Inferior parietal cortex (tissue), 1 donor: ENCODE results near the gene SMG6.

Experiments used
- DNase-seq: peaks from one replicate; pipeline ENCODE4 v3.0.0-alpha.2; 2016; ENCODE audit errors: extremely low spot score

Gene SMG6

DNA sequence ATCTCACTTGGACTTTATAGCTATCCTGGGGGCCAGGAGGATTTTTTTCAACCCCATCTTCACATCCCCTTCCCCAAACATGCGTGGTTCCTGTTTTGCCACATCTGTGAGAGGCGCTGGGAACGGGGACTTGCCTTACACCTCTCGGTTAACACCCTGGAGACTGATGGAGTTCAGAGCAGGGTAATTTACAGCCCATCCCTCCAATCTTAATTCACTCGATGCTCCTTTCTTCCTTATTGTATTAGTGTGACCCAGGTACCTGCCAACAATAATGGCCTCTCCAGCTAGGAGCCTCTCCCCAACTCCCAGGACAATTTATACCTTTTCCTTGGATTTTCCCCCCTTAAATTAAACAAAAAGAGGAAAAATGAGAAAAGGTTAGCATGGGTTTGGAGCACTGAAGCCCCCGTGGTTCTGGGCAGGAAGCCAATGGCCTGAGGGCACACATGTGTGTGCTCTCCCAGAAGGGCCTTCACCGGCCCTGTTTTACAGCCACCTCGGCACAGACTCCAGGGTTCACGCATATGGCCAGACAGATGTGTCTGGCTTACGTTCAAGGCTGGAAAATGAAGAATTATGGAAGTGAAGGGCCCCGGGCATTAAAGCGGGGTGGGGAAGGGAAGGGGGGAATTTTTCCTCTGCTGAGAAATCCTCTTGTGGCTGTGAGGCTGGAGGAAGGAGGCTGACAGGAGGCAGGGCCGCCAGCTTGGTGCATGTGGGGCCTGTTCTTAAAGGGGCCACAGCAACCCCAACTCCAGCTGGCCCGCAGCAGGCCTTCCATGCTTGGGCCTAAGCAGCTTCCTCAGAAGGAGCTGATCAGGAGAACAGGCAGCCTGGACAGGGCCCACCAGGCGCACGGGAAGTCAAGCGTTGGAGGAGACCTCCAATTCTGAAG is 227.2 kb downstream of the SMG6 start:
- no peak for DNase-seq

DNA sequence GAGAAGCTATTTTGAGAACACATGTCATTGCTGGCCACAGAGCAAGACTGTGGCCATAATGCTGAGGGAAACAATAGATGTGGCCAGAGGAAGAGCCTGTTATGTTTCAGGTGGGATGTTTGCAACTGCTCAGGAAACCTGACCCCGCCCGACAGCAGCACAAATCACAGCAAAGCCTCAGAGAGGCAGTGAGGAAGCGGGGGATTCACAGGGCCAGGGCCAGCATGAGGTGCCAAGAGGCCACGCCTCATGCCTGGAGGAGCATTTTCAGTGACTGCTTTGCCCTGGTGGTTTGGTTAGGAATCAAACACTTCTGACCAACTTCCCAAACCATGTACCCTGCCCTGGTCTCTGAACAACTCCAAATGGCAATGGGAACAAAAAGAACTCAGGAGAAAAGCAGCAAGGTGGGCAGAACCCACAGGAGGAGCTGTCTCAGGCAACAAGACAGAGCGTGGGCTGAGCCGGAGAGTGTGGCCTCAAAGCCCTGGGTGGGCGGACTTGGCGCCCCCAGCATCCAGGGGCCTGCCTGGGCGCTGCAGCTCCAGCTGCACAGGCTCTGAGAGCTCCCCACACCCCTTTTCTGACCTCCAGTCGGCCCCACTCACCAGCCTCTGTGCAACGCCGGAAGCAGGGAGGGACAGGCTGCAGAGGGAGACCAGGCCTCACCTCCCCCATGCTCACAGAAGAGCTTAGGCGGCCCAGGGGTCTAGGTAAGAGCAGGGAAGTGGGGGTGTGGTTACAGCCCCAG is 228.1 kb downstream of the SMG6 start:
- no peak for DNase-seq

- DNase-seq, result no peak
Measured at GRCh38 chr17:2074919-2075318, 228.7 kb downstream of the SMG6 start.

DNA sequence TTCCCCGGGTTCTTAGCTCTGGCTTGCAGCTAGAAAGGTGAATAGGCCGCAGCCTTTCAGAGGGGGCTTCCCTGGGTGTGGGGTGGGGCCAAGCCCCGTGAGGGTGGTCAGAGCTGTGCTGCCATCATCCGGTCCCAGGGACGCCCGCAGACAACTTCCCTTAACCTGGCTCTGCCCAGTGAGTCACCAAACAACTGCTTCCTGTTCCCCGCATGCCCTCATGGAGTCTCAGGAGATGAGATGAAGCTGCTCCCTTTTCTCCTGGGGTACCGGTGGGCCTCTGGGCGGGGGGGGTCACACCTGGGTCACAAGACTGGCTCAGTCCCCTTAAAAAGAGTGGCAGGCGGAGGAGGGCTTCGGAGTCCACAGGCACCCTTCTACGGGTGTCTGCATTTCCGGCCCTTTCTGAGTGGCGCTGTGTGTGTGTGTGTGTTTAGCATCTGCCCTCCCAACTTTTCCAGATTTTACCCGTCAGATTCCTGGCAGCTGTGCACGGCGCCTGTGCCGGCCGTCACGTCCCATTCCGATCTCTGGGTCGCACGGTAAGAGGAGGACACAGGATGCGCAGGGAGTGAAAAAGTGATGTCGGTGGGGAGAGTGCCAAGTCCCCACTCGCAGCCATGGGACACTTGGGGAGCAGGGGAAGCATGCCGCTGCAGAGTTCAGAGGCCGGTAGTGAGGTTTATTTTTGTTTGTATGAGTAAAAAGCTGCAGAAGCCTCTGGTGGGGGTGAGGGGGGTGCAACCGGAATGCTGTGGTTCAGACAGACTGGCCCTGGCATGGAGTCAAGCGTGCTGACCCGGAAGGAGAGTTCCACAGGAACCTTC is 231.9 kb downstream of the SMG6 start:
- no peak for DNase-seq

DNA sequence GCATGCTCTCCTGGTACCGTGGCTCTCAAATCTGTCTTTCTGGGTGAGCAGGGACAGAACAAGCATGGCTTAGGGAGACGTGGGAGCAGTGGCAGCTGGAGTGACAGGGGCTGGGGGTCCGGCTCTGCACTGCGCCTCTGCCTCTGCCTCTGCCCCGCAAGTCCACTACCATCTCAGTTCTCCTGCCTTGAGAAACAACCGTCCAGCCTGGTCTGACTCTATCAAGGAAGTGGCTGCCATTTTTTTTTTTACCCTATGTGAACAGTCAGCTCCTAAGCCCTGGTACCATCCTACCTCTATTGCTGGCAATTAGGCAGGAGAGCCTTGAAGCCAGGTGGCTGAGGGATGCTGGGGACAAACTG is 232.6 kb downstream of the SMG6 start:
- DNase-seq, result no peak

DNA sequence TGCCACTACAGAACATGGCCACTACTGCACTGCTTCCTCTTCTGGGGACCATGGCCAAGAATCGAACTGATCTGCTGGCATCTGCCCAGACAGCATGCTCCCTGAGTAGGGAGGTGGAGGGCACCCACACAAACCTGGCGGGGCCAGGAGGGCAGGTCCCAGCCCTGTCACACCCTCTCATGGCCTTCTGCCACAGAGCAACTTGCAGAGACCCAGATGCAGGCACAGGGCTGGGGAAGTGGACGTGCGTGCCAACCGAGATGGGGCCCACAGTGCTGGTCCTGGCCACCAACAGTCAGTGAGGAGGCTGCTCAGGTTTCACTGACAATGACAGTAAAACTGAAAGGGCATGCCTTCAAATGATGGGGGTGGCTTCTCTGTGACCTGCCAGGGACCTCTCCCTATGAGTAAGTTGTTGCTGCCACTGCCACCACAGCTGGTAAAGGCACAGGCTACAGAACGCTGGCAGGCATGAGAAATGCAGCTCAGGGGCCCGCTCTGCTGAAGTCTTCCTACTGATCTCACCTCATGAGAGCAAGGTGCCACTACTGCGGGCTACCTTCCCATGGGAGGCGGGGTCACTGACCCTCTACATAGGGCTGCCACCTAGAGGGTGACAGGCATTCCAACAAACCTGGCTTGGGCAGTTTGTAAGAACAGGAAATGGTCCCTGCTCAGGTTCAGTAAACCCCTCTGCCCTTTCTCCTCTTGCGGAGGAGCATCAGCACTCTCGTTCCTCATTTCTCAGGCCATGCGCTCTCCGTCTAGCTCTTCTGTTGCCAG is 233.2 kb downstream of the SMG6 start:
- no peak for DNase-seq

- no peak for DNase-seq
Measured at GRCh38 chr17:2068519-2069051, 235.0 kb downstream of the SMG6 start.

GRCh38 chr17:2068031-2068518 is 235.5 kb downstream of the SMG6 start:
- no peak for DNase-seq

GRCh38 chr17:2067608-2068024 is 236.0 kb downstream of the SMG6 start:
- no peak for DNase-seq

- no peak for DNase-seq
Measured at GRCh38 chr17:2067048-2067561, 236.5 kb downstream of the SMG6 start.

- no peak for DNase-seq
Measured at GRCh38 chr17:2065949-2066400, 237.6 kb downstream of the SMG6 start.

GRCh38 chr17:2064980-2065785 is 238.4 kb downstream of the SMG6 start:
- DNase-seq, result no peak

GRCh38 chr17:2064520-2064971 is 239.0 kb downstream of the SMG6 start:
- no peak for DNase-seq

DNA sequence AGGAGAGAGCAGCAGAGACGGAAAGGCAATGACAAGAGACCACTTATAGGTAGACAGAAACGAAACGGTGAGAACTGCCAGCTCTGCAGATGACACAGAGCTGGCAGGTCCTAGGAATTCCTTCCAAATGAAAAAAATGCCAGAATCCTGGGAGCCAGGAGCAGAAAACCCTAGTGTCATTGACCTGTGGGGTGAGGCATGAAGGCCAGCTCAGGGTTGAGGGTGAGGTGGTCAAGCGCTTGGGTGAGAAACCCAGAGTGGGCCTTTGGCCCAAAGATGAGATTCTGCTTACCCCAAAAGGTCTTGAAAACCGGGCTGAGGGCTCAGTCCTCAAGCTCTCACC is 239.5 kb downstream of the SMG6 start:
- DNase-seq, result no peak

GRCh38 chr17:2063261-2064146 is 240.1 kb downstream of the SMG6 start:
- DNase-seq, result no peak

- DNase-seq, result no peak
Measured at GRCh38 chr17:2062571-2063183, 240.9 kb downstream of the SMG6 start.

GRCh38 chr17:2061441-2061958 is 242.1 kb downstream of the SMG6 start:
- no peak for DNase-seq
